GM18858 (cell line): ENCODE results near the gene CCDC28A.
"Not testable (repeated sequence)": the region's sequence is repeated elsewhere in the genome, so short reads cannot be mapped to it uniquely, and the experiment has no call there.

ENCODE experiments used
- ATAC-seq: cut with Tn5 transposase; IDR thresholded peaks from one replicate; pipeline ENCODE4 v1.9.1; 2021; ENCODE audit not compliant: unreplicated experiment

Gene CCDC28A

DNA sequence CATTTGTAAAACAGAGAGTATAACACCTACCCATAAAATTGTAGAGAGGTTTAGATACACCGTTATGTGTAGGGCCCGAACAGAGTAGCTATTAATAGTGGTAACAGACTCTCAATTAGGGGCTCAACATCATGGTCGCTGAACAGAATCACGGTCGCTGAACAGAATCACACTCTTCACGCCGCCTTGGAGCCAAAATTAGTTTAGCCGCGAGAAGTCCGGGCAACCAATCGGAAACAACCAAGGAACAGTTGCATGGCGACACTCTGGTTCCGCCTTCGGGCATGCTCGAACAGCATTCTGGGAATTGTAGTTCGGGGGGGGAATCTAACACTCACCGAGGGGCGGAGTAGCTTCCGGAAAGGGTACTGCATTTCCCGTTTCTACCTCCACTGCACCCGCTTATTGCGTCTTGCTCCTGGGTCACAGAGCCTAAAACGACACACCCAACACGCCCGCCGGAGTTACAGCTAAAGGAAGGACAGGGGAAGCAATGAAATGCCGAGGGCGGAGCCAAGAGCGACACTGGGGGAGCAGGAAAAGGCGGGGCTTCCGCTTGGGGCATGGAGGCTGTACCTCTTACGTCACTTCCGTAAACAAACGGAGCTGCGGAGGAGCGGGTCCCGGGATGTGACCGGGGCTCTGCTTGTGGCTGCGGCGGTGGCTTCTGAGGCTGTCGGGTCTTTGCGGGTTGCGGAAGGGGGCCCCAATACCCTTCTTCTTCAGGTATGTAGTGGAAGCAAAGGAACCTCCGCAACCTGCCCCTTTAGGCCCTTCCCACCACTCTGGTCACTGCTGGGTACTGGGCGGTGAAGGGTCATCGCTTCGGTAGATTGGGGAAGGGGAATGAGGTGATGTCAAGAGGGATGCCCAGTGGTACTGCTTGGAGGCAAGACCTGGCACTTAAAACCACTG is at the start of gene CCDC28A:
TSS of gene CCDC28A (plus strand) at position 593 of the 915 bp plus-strand sequence. CDS start 2,352 bp downstream, outside the sequence.
- peak; percentile 81 for ATAC-seq

DNA sequence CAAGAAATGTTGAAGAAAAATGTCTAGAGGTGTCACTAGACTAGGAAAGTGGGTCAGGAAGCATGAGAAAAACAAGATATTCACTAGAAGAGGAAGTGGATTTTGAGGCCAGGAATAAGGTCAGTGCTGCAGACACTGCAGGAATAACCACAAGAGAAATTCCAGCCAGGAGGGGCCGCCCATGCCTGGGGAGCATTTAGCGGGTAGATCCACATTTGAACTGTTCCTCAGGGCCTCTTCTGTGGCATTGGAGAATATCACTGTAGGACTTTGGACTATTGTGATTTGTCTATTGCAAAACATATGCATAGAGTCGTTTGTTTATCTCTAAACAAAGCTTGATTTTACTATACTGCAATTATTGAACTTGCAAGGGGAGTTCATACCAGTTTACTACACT is 49.6 kb upstream of the CCDC28A start:
- no peak for ATAC-seq

DNA sequence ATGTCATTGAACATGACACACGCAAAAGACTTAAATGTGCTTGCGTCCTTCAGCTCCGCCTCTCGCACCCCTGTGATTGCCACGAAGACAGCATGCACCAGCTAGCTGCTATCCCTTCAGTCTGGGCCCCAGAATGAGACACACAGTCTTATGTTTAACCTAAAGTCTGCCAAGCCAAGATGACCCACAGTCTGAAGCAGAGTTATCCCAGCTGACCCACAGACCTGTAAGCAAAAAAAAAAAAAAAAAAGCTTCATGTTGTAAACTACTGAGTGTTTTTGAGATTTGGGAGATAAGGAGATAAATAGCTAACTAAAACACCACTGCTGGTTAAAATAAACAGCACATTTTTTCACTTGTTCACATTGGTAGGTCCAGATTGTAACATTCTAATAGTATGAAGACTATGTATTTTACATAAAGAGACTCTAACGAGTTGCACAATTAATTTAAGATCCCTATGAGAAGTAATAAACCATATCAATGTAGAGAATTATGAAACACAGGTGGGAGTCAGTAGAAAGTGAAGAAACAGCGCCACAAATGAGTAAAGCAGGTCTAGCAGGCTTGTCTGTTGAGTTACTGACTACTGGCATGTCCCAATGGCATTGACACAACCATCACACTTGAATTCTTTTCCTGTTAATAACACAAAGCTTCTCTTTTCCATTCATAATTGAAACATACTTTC is 47.4 kb upstream of the CCDC28A start:
- ATAC-seq: no peak

DNA sequence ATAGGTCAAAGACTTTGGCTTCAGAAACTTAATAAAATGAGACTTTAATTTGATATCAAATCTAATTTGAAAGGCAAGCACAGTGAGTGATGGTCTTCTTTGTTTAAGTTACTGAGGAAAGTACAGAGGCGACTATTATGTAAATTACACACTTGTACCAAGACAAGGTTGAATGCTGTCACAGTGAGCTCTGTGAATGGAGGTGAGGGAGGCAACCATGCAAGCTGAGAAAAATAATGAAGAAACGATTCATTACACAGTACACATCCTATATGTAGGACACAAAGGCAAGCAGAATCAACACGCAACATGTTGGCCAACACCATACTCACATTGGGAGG is 46.8 kb upstream of the CCDC28A start:
- ATAC-seq: no peak

DNA sequence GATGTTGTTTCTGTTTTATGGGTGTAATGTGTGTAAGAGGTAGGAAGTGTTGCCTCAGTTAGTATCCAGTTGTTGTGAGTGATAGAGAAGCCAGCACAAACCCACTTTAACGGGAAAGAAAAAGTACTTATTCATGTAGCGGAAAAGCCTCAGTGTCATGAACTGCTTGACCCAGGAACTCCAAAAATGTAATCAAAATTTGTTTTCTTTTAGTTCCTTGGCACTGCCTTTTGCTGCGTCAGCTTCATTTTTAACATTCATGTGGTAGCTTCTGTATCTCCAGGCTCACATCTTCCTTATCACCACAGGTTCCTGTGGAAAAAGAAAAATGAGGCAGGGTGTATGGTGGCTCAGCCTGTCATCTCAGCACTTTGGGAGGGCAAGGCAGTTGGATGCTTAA is 46.4 kb upstream of the CCDC28A start:
- ATAC-seq: no peak

DNA sequence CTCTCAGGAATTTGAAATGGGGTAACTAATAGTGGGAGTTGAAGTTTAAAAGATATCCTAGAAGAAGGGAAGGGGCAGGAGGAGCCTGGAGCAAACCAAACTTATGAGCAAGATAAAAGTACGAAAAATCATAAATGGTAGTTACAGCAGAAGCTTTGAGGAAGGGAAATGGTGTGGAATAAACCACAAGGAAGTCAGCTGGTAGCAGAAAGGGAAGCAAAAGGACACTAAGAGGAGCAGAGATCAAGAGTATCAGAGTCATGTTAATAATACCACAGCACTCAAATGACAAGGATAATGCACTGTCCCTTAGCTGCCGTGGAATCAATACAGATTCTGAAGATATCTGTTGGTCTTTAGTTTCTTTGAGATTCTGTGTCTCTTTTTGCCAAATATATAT is 44.9 kb upstream of the CCDC28A start:
- ATAC-seq: no peak

DNA sequence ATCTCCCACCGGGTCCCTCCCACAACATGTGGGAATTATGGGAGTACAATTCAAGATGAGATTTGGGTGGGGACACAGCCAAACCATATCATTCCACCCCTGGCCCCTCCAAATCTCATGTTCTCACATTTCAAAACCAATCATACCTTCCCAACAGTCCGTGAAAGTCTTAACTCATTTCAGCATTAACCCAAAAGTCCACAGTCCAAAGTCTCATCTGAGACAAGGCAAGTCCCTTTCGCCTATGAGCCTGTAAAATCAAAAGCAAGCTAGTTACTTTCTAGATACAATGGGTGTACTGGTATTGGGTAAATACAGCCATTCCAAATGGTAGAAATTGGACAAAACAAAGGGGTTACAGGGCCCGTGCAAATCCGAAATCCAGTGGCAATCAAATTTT is 43.5 kb upstream of the CCDC28A start:
- ATAC-seq: not testable (repeated sequence)

DNA sequence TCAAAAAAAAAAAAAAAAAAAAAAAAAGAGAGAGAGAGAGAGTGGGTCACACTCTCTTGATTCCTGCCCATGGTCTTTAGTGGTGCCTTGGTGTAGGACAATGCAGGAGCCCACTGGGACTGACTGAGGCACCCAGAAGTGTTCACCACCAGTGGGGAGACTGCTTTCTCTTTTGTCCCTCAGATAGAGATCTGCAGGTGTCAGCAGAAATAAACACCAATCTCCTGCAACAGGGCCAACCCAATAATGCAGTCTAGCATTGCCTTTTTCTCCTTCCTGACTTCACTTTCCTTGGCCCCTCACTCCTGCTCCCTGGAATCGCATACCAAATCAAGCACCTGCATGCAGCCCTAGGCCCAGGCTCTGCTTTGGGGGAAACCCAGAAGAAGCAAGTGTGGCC is 39.0 kb upstream of the CCDC28A start:
- ATAC-seq: no peak

DNA sequence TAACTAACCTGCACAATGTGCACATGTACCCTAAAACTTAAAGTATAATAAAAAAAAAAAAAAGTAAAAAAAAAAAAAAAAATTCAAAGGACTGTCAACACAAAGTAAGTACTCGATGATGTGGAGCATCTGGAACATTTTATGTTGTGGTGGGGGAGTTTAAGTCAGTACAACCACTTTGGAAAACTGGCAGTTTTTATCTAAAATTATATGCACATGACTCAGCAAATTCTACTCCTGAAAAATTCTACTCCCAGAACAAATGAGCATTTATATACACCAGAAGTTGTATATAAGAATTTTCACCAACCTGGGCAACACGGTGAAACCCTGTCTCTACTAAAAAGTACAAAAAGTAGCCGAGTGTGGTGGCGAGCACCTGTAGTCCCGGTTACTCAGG is 36.9 kb upstream of the CCDC28A start:
- no peak for ATAC-seq

DNA sequence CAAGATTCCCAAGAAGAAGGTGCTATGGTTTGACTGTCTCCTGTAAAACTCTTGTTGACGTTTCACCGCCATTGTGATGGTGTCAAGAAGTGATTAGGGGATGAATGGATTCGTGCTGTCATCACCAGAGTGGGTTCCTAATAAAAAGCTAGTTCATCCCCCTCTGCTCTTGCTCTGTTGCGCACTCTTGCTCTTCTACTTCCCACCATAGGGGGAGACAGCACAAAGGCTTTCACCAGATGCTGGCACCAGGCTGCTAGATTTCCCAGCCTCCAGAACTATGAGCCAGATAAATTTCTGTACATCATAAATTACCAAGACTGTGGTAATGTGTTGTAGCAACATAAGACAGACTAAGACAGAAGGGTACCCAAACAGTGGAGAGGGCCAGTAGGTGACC is 21.6 kb upstream of the CCDC28A start:
- ATAC-seq: no peak

DNA sequence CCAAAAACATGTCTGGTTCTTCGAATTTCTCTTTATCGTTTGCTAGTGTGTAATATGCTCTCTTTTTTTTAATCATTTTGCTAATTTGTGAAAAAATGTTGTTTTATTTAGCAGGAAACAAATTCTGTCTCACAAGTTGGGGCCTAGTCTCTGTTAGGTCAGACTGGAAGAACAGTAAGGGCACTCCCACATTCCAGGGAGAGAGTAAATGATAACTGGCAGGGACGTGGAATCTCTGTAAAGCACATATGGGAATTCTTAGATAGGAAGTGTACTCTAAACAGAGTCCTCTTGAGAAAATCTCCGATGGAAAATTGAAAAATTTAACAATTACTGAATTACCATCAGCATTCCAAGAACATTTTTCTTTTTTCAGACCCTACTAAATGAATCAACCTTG is 16.4 kb upstream of the CCDC28A start:
- no peak for ATAC-seq

DNA sequence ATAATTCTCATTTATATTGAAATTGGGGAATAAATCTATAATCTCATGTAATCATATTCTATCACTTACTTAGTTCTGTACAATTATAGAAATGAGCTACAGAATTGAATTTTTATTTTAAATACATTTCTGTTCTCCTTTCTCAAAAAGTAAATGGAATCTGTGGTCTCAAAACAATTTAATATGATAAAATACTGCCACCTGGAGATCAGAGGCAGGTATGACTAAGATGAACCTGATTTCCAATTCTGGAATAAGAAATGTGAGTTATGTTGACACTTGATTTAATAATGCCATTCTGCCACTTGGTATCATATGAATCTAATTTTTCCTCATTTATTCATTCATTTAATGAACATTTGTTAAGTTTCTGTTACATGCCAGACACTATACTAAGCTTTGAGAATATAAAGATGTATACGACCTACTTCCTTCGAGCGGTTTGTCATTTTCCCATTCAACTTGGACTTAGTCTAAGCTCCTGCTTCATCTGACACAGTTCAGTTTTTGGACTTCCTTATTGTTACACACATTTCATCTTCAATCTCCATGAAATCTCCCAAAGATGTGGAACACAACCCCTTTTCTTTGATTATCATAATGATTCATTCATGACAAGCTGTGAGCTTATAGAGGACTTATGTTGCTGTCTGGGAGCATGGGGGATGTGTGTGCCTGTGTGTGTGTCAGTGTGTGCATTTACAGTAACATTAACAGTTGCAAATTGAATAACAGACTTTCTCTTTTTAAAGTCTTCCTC is 7.5 kb upstream of the CCDC28A start:
- ATAC-seq: no peak

DNA sequence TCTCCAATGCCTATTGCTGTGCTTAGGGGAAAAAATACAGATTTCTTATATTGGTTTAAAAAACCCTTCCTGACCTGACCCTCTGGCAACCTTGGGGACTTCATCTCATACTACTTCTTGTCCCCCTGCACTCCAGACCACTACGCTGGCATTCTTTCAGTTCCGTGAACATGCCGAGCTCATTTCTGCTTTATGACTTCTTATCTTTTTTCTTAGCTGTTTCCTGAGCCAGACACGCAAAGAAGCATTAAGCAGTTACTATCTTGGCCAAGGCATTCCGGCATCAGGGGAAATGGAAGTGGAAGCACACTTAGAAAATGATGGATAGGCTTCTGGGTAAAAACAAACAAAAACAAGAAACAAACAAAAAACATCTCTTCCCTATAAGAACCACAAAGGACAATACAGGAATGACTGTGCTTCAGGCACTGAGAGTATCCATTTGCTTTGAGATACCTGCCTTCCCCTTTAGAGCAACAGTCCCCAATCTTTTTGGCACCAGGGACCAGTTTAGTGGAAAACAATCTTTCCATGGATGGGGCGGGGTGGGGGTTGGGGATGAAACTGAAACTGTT is 4.4 kb upstream of the CCDC28A start:
- ATAC-seq: no peak

DNA sequence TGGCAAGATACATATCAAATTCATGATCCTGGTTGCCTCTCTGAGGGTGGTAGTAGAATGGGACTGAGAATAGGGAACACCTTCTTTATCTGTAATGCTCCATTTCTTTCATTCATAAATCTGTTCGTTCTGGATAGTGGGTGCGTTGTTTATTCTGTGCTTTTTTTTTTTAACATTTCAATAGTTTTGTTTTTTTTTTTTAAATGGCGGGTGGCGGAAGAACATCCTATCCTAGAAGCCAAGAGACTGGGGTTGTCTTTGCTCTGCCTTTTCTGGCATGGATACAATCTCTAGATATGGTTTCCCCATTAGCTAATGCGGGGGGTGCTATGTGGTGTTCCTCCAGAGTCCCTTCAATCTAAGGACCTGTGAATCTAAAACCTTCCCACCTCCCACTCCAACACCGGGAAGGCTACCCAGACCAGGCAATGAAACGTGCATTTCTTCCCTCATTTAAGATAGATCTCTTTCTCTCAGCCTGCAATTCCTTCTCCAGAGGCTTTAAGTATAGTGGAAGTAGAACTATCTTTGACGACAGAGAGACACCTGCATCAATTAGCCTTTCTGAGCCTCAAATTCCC is 883 bp upstream of the CCDC28A start:
- ATAC-seq: no peak

DNA sequence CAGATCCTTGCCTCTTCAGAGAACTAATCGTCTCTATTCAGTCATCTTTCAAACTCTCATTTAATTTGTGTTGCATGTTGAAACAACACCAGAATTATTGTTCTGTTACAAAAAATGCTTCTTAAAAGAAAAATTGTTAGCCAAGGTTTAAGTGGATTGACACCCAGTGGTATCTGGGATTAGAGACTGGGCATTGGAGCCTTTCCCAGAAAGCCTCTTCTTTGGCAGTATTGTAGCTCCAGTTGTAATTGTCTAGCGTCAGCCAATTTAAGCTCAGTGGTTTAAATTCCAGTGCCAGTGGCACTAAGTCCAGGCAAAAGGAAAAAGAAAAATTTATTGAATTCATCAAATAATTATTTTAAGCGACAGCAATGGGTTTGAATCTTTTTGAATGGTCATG is 801 bp downstream of the CCDC28A start:
- no peak for ATAC-seq

DNA sequence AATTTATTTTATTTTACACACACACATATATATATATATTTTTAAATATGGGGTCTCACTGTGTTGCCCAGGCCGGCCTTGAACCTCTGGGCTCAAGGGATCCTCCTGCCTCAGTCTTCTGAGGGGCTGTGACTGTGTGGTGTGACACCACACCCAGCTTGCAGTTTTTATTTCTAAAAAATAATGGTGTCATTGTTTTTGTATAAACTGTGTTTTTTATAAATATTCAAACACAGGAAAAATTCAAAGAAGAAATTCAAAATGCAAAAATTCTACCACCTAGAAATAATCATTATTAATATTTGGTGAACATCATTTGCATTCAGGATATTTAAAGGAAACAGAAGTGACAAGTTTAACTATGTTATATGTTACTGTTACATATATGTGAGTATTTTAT is 3.1 kb downstream of the CCDC28A start:
- no peak for ATAC-seq

DNA sequence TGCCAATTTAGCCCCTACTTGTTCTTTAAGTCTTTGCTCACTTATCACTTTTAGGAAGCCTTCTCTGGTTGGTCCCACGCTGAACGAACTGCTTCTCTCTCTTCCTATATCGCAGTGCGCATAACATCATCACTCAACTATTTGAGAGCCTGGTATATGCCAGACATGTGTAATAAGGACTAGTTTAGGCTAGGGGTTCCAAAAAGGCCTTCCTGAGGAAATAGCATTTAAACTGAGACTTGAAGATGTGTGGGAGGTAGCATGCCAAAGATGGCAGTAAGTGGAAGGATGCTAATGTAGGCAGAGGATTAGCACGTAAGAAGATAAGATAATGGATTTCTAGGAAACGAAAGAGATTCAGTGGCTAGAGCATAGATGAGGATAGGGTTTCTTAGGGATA is 4.8 kb downstream of the CCDC28A start:
- no peak for ATAC-seq

DNA sequence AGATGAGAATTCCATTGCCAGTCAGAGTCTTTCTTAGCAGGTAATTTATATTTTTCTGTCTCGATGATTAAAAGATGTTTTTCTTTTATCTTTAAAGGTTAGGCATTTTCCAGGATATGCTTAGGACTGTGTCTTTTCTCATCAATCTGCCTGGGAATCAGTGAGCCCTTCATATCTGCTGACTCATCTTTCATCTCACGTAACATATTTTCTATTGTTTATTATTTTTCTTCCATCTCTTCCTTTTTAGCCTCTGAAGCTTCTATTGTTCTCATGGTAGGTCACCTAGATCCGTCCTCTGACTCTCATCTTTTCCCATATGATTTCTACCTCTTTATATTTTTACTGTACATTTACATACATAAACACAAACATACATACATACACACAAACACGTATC is 8.7 kb downstream of the CCDC28A start:
- ATAC-seq: no peak

DNA sequence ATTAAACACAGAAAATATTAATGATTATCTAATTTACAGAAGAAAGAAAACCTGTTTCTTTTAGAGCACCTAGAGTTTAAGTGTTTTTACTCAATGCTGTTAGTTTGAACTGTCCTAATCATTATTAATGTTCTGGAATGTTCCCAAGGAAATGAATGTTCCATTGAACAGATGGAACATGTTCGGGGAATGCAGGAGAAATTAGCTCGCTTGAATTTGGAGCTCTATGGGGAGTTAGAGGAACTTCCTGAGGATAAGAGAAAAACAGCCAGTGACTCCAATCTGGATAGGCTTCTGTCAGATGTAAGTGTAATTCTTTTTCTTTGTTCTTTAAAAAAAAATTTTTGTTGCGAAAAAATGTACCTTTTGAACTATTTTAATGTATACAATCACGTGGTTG is 11.5 kb downstream of the CCDC28A start:
- no peak for ATAC-seq

DNA sequence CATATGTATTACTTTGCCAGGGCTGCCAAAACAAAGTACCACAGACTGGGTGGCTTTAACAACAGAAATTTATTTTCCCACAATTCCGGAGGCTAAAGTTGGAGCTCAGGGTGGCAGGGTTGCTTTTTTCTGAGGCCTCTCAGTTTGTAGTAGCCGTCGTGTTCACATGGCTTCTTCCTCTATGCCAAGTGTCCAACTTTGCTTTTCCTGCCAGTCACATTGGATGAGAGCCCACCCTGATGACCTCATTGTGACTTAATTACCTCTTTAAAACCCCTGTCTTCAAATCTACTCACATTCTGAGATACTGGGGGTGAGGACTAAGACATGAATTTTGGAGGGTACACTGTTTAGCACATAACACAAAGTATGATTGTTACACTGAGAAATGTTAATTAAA is 12.4 kb downstream of the CCDC28A start:
- ATAC-seq: no peak

DNA sequence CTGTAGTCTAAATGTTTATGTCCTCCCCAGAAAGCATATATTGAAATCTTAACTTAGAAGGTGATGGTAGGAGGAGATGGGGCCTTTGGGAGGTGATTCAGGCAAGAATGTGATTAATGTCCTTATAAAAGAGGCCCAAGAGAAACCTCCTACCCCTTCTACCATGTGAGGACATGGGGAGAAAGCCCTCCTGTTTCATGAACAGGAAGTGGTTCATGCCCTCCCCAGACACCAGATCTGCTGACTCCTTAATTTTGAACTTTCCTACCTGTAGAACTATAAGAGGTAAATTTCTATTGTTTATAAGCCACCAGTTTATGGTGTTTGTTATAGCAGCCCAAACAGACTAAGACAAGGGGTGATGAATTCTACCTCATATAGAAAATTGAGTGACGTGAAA is 13.6 kb downstream of the CCDC28A start:
- no peak for ATAC-seq
